Liver (tissue), 9 donors: ENCODE measurements around the gene BAG5. TPM values are rescaled to one million over a fixed set of nuclear protein-coding genes. Genes with fewer than 3 reads are reported as not detected.

Experiments
- DNase-seq: peaks from one replicate; pipeline ENCODE4 v3.0.0-alpha.2; 2017; ENCODE audit warnings: low spot score
- H3K27ac ChIP-seq, 2 donors: one replicate each; pipeline ENCODE4 v1.7.0; 2013; ENCODE audit warnings: inconsistent platforms in 2 of 2, low read length in 2 of 2, control low read depth in 1 of 2, low read depth in 1 of 2, mild to moderate bottlenecking in 1 of 2
- H3K27me3 ChIP-seq, 4 donors: one replicate each; pipeline versions ENCODE4 v1.6.1 to v1.7.0; 2013; ENCODE audit warnings: low read length in 3 of 4, inconsistent platforms in 1 of 4, mild to moderate bottlenecking in 1 of 4, moderate library complexity in 1 of 4; ENCODE audit not compliant: control insufficient read depth in 4 of 4, insufficient read depth in 4 of 4
- H3K36me3 ChIP-seq, 4 donors: one replicate each; pipeline versions ENCODE4 v1.6.1 to v1.7.0; 2013; ENCODE audit warnings: low read length in 3 of 4, mild to moderate bottlenecking in 3 of 4, low read depth in 1 of 4, moderate library complexity in 1 of 4; ENCODE audit not compliant: control insufficient read depth in 4 of 4, insufficient read depth in 3 of 4
- H3K4me1 ChIP-seq, 4 donors: one replicate each; pipeline versions ENCODE4 v1.6.1 to v1.7.0; 2013; ENCODE audit warnings: low read length in 3 of 4, mild to moderate bottlenecking in 3 of 4, moderate library complexity in 1 of 4; ENCODE audit not compliant: control insufficient read depth in 4 of 4, insufficient read depth in 4 of 4
- H3K4me3 ChIP-seq, 3 donors: one replicate each; pipeline versions ENCODE4 v1.6.1 to v1.7.0; 2013; ENCODE audit warnings: low read length in 3 of 3, control low read depth in 1 of 3, low read depth in 1 of 3, mild to moderate bottlenecking in 1 of 3
- H3K9ac ChIP-seq, 2 donors: one replicate each; pipeline ENCODE4 v1.7.0; 2013; ENCODE audit warnings: low read length in 2 of 2, mild to moderate bottlenecking in 2 of 2, moderate library complexity in 2 of 2, control low read depth in 1 of 2, low read depth in 1 of 2
- H3K9me3 ChIP-seq, 4 donors: one replicate each; pipeline versions ENCODE4 v1.6.1 to v1.7.0; 2013; ENCODE audit warnings: low read length in 3 of 4; ENCODE audit not compliant: control insufficient read depth in 4 of 4
- ATF3 ChIP-seq: IDR thresholded peaks from 2 replicates; pipeline ENCODE4 v1.6.1; 2016; ENCODE audit warnings: antibody characterized with exemption
- CTCF ChIP-seq: fragments of 150-350 bp; IDR thresholded peaks from 2 replicates; pipeline ENCODE4 v1.5.1; 2017; ENCODE audit warnings: improper control_type of control experiment, low read depth, low read length; ENCODE audit not compliant: missing input control
- FOXA1 ChIP-seq: IDR thresholded peaks from 2 replicates; pipeline ENCODE4 v1.6.1; 2016; ENCODE audit warnings: antibody characterized with exemption
- FOXA2 ChIP-seq: IDR thresholded peaks from 2 replicates; pipeline ENCODE4 v1.6.1; 2016; ENCODE audit warnings: antibody characterized with exemption
- GABPA ChIP-seq, 2 donors: IDR thresholded peaks in 1 of 2; conservative IDR thresholded peaks in 1 of 2; 2 replicates each; pipeline ENCODE4 v1.6.1; 2016; ENCODE audit warnings: antibody characterized with exemption in 2 of 2, mild to moderate bottlenecking in 1 of 2, moderate library complexity in 1 of 2
- HNF4A ChIP-seq, 2 donors: conservative IDR thresholded peaks; 2 replicates each; pipeline ENCODE4 v1.6.1; 2016; ENCODE audit warnings: antibody characterized with exemption in 2 of 2, mild to moderate bottlenecking in 2 of 2
- HNF4G ChIP-seq: IDR thresholded peaks from 2 replicates; pipeline ENCODE4 v1.6.1; 2016; ENCODE audit warnings: antibody characterized with exemption
- JUND ChIP-seq, 2 donors: IDR thresholded peaks; 2 replicates each; pipeline ENCODE4 v1.6.1; 2016; ENCODE audit warnings: antibody characterized with exemption in 2 of 2
- MAX ChIP-seq: IDR thresholded peaks from 2 replicates; pipeline ENCODE4 v1.6.1; 2016; ENCODE audit warnings: antibody characterized with exemption
- NR2F2 ChIP-seq: IDR thresholded peaks from 2 replicates; pipeline ENCODE4 v1.6.1; 2016; ENCODE audit warnings: antibody characterized with exemption
- REST ChIP-seq: IDR thresholded peaks from 2 replicates; pipeline ENCODE4 v1.6.1; 2016; ENCODE audit warnings: antibody characterized with exemption, mild to moderate bottlenecking
- RXRA ChIP-seq, 2 donors: IDR thresholded peaks; 2 replicates each; pipeline ENCODE4 v1.6.1; 2017 to 2018; ENCODE audit warnings: antibody characterized with exemption in 2 of 2, mild to moderate bottlenecking in 1 of 2
- SP1 ChIP-seq: IDR thresholded peaks from 2 replicates; pipeline ENCODE4 v1.6.1; 2018; ENCODE audit warnings: antibody characterized with exemption, mild to moderate bottlenecking
- TAF1 ChIP-seq: conservative IDR thresholded peaks from 2 replicates; pipeline ENCODE4 v1.6.1; 2016; ENCODE audit warnings: antibody characterized with exemption, mild to moderate bottlenecking
- YY1 ChIP-seq: IDR thresholded peaks from 2 replicates; pipeline ENCODE4 v1.6.1; 2016; ENCODE audit warnings: antibody characterized with exemption, mild to moderate bottlenecking
- ZBTB33 ChIP-seq: IDR thresholded peaks from 2 replicates; pipeline ENCODE4 v1.6.1; 2016; ENCODE audit warnings: antibody characterized with exemption
- WGBS: extraction: QIAGEN DNeasy Blood & Tissue Kit; methylation state at CpG from one replicate; pipeline ENCODE4 v1.1.7; 2013; 5-methylcytosine and 5-hydroxymethylcytosine counted together
- polyA plus RNA-seq, 2 donors: library from polyadenylated mRNA; stranded (reverse) in 1 of 2; unstranded in 1 of 2; fragments of 200-250 nt in 1 of 2; fragments of >200 nt in 1 of 2; fragmentation: Nextera tagmentation in 1 of 2; extraction: Ambion mirVana in 1 of 2; gene quantifications; one replicate each; pipeline versions ENCODE4 v1.2.1 to v1.2.3, GENCODE V29; 2013 to 2015
- total RNA-seq, 2 donors: library from RNA; depleted of rRNA; stranded (reverse); fragments of >200 nt; gene quantifications; one replicate each; pipeline ENCODE4 v1.2.3, GENCODE V29; 2014
- donor health status: healthy.
- donor health status: healthy.
- donor health status: healthy.
- donor health status: healthy.
- donor health status: healthy.

BAG5 gene
- total and polyA plus RNA-seq, 4 donors = 5.4 to 12.5 (median 8.8) TPM

GRCh38 chr14:103520269-103520656 lies 42.2 kb downstream of the BAG5 start (continued):
- TF ChIP-seq CTCF (no peak), NR2F2 (no peak), FOXA1 (no peak), FOXA2 (no peak), TAF1 (no peak), SP1 (no peak), HNF4G (no peak), ZBTB33 (no peak), GABPA (IDR thresholded peaks at IDR 0.05 in 1 of 2, conservative IDR thresholded peaks at IDR 0.05 in 1 of 2) (no peak)

- H3K4me1 ChIP-seq = peaks cover 4 to 45% (median 24%) of the 10 kb centered on the region in 4 donors
- H3K9me3 ChIP-seq = no peaks in the 10 kb centered on the region
- no peak overlapping the region for H3K27ac ChIP-seq
- no peak for DNase-seq
- no peak overlapping the region for H3K9ac ChIP-seq
- TF ChIP-seq NR2F2 = no peak
- TF ChIP-seq YY1 = no peak
- no peak for TF ChIP-seq TAF1
- no peak for TF ChIP-seq JUND (IDR thresholded peaks at IDR 0.05)
- TF ChIP-seq ZBTB33 = no peak
- no peak for TF ChIP-seq CTCF
- 77% methylated on average over 22 of the region's 22 CpGs for WGBS
- no peak overlapping the region for H3K4me3 ChIP-seq
- H3K36me3 ChIP-seq = no peaks in the 10 kb centered on the region
- H3K27me3 ChIP-seq = no peaks in the 10 kb centered on the region
These were observed 42.6 kb downstream of the BAG5 start for GRCh38 chr14:103519837-103520212.

- Histone ChIP-seq H3K36me3 (no peaks in the 10 kb centered on the region), H3K27me3 (no peaks in the 10 kb centered on the region), H3K4me1 (peaks cover 4 to 41% (median 24%) of the 10 kb centered on the region in 4 donors), H3K9ac (no peak overlapping the region), H3K4me3 (no peak overlapping the region), H3K9me3 (no peaks in the 10 kb centered on the region), H3K27ac (no peak overlapping the region)
- WGBS = 55% methylated on average over 13 of the region's 13 CpGs
- no peak for DNase-seq
- no peak for TF ChIP-seq MAX
- no peak for TF ChIP-seq HNF4A (conservative IDR thresholded peaks at IDR 0.05)
- no peak for TF ChIP-seq ATF3
- no peak for TF ChIP-seq GABPA (IDR thresholded peaks at IDR 0.05 in 1 of 2, conservative IDR thresholded peaks at IDR 0.05 in 1 of 2)
- TF ChIP-seq RXRA (IDR thresholded peaks at IDR 0.05) = no peak
- no peak for TF ChIP-seq SP1
- TF ChIP-seq FOXA2 = no peak
- TF ChIP-seq REST = no peak
These were observed 43.2 kb downstream of the BAG5 start for GRCh38 chr14:103519043-103519836.
